GM19328 (cell line): ENCODE data around the gene ST8SIA6.
"Not testable (repeated sequence)": the region's sequence is repeated elsewhere in the genome, so short reads cannot be mapped to it uniquely, and the experiment has no call there.

Experiments used
- ATAC-seq: cut with Tn5 transposase; IDR thresholded peaks from one replicate; pipeline ENCODE4 v1.9.1; 2021; ENCODE audit warnings: mild to moderate bottlenecking, moderate library complexity; ENCODE audit not compliant: unreplicated experiment

Gene ST8SIA6

DNA sequence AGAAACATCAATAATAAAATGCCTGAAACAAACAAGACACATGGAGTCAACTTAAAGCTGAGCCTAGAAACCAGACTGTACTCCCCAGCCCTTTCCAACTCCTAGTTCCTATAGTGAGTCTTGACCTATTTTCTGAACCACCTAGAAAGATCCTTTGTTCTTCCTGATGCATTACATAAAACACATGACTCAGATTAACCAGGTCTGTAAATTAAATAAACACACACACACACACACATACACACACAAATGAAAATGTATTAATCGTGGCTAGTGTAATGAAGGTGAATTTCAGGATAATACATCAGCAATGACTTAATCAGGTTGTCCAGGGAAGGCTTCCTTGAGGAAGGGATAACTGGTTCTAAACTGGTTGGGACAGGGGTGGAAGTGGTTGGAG is 104.7 kb downstream of the ST8SIA6 start:
- ATAC-seq: no peak

DNA sequence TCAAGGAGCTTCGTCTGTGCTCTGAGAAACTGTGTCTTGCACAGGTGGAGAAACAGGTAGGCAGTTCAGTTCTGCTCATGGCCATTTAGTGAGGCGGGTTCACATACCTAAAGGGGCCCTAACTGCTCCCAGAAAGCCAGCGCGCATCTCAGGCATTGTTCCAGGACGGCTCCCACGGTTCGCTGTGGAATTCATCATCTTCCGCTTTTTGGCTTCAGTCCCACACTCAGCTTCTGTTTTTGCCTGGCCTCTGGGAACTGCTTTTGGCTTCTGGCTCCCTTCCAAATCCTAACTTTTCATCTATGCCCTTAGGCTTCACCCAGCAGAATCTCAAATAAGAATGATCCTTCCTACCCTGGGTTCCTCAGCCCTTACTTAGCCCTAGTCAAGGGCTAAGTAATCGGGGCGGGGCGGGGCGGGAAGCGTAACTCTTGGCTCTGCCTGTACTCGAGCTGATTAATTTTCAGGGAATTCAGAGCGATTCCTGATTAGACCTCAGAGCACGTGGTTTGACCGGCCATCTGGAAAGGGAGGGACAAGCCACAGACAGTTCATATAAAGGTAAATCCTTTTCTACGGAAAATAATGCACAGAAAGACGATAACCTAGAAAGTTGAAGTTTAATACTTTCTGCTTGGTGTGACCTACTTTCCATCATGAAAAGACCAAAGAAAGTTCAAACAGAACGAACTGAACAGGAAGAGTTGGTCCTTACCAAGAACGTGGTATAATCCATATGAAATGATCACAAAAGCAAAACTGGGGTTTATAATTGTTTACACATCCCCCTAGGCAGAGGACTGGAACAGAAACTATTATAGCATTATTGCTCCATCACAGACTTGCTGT is 105.7 kb downstream of the ST8SIA6 start:
- ATAC-seq: no peak

DNA sequence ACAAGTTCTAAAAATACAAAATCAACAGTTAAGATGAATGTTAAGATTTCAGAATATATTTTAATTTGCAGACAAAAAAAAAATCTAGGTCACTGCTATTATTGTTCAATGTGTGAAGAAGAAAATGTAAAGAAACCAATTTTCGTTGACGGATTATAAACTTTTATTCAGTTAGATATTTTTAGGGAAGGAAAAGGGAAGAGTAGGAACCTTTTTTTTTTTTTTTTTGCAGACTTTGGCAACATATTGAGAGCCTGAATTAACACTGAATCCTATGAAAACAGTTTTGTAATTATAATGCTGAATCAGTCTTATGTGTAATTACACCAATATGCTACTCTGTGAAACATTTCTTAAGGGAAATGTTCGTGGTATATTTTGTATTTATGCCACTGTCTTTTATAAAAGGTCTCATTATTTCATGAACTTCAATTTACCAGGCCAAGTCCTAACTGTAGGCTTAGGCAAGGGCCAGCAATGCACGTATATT is 106.3 kb downstream of the ST8SIA6 start:
- no peak for ATAC-seq

DNA sequence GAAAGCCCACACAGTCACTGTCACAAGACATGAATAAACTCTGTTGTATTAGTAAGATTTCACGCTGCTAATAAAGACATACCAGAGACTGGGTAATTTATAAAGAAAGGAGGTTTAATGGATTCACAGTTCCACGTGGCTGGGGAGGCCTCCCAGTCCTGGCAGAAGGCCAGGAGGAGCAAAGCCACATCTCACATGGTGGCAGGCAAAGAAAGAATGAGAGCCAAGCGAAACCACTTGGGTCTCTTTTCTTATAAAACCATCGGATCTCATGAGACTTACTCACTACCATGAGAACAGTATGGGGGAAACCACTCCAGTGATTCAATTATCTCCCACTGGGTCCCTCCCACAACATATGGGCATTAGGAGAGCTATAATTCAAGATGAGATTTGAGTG is 110.2 kb downstream of the ST8SIA6 start:
- ATAC-seq: no peak

DNA sequence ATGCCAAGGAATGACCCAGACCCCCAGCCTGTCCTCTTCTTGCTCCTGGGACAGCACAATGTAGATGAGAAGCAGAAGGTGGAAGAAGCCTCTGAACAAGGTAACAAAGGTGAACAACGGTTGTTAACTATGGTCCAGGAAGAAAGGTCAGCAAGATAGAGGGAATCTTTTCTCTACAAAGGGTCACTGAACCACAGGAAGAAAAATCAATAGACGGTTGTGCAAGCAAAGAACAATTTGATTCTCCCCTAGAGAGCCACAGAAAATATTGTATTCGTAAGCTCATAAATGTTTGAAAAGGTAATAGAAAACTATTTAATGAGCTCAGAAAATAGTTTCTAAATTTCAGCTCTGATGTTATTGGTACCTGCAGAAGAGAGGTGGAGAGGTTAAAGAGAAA is 111.3 kb downstream of the ST8SIA6 start:
- ATAC-seq: no peak

DNA sequence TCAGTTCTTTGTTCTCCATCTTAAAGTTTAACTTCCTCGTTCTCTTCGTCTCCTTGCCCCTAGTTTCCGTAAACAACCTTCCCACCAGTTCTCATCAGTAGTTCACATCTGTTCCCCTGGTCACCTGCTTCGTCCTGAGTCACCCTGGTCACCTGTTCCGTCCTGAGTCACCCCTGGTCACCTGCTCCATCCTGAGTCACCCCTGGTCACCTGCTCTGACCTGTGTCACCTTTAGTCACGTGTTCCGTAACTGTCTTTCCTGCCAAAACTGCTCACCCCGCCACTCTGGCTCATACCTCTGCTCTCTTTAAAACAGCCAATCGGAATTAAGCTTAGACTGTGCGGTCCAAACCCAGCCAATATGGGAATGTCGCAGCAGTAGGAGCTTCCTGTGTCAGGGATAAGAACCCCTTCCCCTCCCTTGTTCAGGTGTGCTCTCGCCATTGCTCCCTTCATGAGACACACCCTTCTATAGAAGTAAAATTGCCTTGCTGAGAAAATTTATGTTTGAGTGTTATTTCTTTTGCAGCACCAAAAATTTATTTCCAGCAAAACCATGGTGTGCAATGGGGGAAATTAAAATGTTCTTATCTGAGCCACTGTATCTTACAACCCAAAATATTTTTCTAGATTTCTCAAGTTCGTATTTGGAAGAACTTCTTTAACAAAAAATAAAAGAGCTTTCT is 114.1 kb downstream of the ST8SIA6 start:
- ATAC-seq: no peak

DNA sequence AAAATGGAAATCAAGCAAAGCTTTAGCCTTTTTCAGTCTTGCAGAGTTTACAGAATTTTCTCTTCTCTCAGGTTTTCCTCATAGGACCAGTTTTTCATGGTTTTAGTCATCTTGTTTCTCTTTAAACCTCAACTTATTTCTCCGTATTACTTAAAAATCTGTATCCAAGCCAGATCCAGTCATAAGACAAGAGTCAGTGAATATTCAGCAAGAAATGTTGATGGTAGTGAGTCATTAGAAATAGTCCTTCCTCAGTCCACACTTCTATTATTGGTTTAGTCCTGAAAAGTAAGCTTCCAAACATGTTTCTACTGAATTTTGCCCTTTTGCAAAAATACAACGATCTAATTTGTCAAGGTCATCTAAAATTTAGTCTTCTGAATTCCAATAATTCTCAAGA is 119.3 kb downstream of the ST8SIA6 start:
- no peak for ATAC-seq

DNA sequence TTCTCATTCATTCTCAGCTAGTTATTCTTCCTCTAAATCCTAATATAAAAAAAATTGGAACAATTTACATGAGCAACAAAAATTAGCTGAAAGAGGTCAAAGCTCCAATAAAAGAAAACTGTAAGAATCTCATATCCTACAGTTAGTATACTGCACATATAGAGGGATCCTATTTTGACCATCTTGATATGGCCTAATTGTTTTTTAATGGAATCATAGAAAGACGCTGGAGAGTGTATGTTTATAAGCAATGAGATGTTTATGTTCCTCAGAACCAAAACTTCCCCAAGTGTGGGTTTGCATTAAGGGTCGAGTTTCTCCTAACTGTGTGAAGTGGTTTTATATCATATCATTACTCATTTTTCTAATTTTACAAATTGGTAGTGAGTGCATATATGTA is 123.9 kb downstream of the ST8SIA6 start:
- ATAC-seq: no peak

DNA sequence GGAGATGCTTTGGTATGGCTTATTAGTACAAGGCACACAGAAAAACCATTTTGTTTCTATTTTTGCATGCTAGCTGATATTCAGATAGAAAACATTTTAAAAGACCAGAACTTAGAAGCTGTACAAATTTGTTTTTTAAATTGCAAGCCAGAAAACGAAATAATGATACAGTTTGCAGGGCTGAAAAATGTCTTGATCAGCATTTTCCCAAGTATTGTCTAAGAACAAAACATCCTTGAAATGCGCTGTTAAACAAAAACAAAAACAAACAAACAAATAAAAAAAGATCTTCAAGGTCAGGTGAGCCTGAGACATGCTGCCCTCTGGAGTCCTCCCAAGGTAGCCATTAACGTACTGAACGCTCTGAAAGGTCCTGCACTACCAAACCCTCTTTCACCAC is 128.0 kb downstream of the ST8SIA6 start:
- no peak for ATAC-seq

DNA sequence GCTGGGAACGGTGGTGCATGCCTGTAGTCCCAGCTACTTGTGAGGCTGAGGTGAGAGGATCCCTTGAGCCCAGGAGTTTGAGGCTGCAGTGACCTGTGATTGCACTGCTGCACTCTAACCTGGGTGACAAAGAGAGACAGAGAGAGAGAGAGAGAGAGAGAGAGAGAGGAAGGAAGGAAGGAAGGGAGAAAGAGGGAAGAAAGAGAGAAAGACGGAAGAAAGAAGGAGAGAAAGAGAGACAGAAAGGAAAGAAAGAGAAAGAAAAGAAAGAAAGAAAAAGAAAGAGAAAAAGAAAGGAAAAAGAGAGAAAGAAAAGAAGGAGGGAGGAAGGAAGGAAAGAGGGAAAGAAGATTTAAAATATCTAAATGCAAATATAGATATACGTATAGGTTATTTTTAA is 132.4 kb downstream of the ST8SIA6 start:
- ATAC-seq: not testable (repeated sequence)

DNA sequence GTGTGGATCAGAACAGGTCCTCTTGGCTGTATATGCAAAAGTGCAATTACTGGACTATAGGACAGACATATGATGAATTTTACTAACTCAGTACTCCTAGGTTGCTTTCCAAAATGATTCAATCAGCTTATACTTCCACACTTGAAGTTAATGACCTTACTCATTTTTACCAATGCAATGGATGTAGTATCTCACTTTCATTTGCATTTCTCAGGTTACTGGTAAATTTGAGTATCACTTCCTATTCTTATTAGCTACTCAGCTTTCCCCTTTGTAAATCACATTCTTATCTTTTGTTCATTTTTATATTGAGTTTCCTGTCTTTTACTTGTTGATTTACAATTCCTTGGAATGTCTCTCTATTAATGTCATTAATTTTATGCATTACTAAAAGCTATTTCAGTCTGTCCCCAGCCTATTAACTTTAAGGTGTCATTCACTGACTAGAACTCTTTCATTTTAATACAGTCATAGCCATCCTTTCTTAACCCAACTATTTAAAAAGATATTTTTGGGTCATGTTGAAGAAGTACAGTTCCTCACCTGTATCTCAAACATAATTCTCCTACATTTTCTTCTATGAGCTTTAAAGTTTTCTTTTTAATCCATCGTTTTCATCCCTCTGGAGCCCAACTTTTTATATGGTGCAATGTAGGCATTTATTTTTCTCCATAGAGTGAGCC is 137.8 kb downstream of the ST8SIA6 start:
- no peak for ATAC-seq

DNA sequence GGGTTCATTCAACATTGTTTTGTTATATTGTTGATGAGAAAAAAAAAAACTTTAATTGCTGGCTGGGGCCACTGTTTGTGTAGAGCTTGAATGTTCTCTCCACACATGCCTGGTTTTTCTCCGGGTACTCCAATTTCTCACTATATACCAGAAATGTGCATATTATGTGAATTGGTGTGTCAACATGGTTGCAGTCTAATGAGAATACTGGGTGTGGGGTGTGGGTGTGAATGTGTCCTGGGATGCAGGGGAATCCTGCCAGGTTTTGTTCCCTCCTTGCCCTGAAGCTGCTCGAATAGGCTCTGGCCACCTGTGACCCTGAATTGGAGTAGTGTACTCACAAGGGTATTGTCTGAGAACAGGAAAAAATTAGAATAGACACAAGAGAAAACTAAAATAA is 145.0 kb downstream of the ST8SIA6 start:
- ATAC-seq: no peak

DNA sequence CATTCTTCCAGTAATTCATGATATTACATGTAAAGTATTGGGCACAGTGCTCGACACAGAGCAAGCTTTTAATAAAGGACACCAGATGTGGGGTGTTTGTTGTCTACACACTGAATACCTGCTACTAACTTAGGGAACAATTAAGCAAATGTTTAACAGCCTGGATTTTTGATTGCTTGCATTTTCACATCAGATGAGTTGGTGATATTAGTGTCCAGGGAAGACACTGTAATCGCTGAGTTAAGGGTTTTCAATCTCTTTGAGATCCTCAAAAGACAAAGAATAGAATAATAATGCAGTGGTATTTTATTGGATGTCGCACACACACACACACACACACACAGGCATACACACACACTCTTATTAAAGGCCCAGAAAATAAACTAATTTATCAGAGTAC is 147.3 kb downstream of the ST8SIA6 start:
- ATAC-seq: no peak

DNA sequence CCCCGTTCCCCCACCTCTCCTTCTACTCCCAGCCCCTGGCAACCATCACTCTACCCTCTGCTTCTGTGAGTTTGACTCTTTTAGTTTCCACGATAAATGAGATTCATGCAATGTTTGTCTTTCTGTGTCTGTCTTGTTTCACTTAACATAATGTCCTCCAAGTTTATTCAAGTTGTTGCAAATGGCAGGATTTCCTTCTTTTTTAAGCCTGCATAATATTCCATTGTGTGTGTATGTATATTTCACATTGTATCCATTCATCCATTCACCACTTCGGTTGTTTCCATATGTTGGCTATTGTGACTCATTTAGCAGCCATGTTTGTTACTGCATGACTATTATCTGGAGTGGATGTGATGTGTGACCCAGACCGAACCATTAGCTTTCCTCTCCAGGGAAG is 162.0 kb downstream of the ST8SIA6 start:
- ATAC-seq: no peak

DNA sequence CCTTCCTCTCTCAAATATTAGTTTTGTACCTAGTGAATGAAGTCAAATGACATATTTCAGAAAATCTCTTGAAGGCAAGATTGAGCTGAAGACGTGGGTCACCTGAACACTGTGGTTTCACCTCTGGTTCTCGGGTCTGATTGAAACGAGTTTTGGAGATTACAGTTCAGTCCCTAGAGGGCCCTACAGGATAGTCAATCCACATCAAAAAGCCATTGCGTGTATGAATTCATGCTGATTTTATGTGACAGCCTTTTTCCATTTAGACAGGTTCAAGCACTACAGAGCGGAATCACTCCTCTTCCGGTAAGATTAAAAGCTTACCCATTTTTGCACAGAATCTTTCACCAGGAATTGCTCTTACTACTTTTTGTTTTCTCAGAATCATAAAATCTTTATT is 164.2 kb downstream of the ST8SIA6 start:
- no peak for ATAC-seq

DNA sequence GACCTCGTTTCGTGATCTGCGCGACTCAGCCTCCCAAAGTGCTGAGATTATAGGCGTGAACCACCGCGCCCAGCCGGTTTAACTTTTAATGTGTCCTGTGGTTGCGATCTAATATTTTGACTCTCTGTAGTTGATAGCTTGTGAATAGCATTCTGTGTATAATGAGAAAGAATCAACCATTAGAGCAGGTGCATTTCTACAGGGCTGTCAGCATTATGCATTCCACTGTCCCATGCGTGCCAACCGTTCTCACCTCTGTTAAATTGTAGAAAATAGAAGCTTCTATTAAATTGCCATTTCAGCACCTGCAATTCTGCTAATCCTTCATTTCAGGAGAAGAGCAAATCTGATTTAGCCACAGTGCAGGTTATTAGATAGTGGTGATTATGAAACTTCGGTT is 164.6 kb downstream of the ST8SIA6 start:
- no peak for ATAC-seq

DNA sequence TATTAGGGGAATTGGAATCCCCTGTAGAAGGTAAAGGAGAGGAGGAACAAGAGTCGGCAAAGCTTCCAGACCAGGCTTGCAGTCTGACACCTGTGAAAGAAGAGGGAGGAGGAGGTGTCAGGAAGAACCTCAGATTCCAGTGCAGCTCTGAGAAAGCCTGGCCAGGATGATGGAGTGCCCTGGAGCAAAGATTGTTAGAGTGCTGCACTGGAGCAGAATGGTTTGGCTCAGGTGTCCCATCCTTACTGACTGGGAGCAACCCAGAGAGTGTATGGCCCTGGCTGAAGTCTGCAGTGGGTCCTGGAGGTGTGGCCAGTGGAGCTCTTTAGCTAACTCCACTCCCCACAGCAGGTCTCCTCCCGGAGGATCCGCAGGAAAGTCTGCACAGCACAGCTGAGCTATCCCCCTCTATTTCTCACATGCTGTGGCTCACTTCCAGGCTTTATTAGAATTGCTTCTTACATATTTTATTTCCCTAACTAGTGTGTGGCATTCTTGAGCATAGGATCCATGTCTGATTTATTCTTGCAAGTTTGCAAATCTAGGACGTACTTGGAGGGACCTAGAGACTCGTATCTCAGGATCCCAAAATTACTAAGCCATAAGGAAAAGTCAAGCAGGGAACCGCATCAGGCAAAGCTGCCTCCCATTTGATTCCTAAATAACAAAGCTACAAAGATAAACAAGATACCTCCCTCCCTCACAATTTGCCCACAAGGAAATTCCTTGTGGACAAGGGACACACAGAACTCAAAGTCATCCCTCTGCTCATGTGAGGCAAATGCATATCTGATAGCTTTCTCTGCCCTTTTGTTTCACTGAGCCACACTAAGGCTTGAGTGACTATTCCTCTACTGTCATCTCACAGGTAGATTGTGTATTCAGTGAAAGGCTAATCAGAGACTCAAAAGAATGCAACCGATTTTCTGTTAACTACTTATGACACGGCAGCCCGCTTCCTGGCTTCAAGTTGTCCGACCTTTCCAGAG is 167.5 kb downstream of the ST8SIA6 start:
- no peak for ATAC-seq

DNA sequence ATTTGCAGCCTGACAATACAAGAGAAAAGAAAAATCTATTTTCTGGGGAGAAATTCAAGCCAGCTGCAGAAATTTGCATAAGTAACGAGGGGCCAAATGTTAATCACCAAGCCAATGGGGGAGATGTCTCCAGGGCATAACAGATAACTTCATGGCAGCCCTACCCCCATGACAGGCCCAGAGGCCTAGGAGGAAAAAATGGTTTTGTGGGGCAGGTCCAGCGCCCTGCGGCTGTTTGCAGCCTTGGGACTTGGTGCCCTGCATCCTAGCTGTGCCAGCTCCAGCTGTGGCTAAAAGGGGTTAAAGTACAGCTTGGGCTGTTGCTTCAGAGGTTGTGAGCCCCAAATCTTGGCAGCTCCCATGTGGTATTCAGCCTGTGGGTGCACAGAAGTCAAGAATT is 172.1 kb downstream of the ST8SIA6 start:
- ATAC-seq: no peak

DNA sequence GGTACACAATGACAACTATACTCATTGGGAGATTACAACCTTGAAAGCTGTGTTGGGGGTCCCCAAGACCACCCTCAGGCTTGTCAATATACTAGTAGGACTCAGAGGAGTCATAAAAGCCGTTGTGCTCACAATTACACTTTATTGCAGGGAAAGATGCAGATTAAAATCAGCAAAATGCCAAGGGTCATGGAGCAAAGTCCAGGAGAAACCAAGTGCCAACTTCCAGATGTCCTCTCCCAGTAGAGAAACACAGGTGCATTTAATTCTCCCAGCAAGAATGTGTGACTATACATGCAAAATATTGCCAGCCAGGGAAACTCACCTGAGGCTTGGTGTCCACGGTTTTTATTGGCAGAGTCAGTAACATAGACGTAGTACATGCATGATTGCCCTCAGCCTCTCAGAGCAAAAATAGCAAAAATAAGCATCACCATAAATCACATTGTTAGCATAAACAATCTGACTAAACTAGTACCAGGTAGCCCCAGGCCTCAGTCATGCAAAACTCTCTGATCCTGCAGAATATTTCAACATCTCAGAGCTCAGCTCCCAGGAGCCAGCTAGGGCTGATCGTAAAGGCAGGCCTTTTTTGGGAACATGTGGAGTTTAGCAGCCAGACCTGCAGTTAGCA is 175.7 kb downstream of the ST8SIA6 start:
- no peak for ATAC-seq

DNA sequence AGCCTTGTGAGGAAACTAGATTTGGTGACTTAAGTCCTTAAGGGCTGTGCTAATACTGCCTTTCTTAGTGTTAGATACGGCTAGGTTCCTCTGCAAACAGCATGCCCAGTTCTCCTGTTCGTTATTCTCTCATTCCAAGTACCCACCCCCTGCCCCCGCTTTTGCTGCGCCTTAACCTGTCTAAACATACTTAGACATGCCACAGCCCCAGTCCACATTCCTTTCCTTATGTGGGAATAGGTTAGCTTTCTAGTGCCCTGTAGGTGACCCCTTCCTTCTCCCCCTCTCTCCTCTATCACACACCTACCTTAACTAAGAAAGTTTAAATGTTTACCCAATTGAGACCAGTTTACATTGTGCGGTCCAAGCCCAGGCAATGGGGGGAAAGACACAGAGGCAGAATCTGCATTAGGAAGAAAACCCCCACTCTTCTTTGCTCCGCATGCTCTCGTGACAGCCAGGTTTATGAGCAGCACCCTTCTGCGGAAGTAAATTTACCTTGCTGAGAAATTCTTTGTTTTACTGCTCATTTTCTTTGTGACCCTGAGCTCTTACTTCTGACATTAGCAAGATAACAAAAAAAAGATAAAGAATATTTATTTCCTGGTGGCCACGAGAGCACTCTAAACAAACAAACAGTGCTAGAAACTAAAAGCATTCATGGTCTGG is 177.5 kb downstream of the ST8SIA6 start:
- ATAC-seq: no peak
